B cell (primary cell): Measurements from ENCODE around the gene NLRC5.
"Not testable (repeated sequence)": the region's sequence is repeated elsewhere in the genome, so short reads cannot be mapped to it uniquely, and the experiment has no call there.

Experiments
- CTCF ChIP-seq: fragments of 200-600 bp; IDR thresholded peaks from one replicate; pipeline ENCODE4 v1.8.0; 2022; ENCODE audit warnings: antibody characterized with exemption, mild to moderate bottlenecking
- EZH2 ChIP-seq: IDR thresholded peaks from 2 replicates; pipeline ENCODE4 v1.6.1; 2012; ENCODE audit warnings: borderline replicate concordance, low read depth, mild to moderate bottlenecking, moderate library complexity, low read length; ENCODE audit not compliant: insufficient read depth, poor library complexity, severe bottlenecking

GRCh38 chr16:56992431-56992830 is 3.1 kb downstream of the NLRC5 start:
- not testable (repeated sequence) for TF ChIP-seq EZH2, CTCF
